Natural killer cell (primary cell): ENCODE data around the gene VAMP8. TPM values are rescaled to one million over a fixed set of nuclear protein-coding genes. Genes with fewer than 3 reads are reported as not detected.

Source experiments
- ATAC-seq, 3 donors: fragments of 150-1000 bp in 2 of 3; fragments of 200-7000 bp in 1 of 3; cut with Tn5 transposase; 1 replicate in 1 of 3; 2 replicates in 2 of 3; pipeline ENCODE4 v1.10.0; 2021; ENCODE audit warnings: mild to moderate bottlenecking in 2 of 3, moderate library complexity in 2 of 3
- DNase-seq, 2 donors: peaks; one replicate each; pipeline versions ENCODE4 v3.0.0 to v3.0.0-alpha.2; 2013 to 2021; ENCODE audit warnings: mixed read lengths in 1 of 2
- H3K27ac ChIP-seq: one replicate; pipeline ENCODE4 v1.5.1; 2013; ENCODE audit warnings: mild to moderate bottlenecking, low read length
- H3K27me3 ChIP-seq: one replicate; pipeline ENCODE4 v1.6.1; 2013; ENCODE audit warnings: low read length; ENCODE audit not compliant: control insufficient read depth, insufficient read depth
- H3K36me3 ChIP-seq: one replicate; pipeline ENCODE4 v1.6.1; 2013; ENCODE audit warnings: low read length; ENCODE audit not compliant: control insufficient read depth, insufficient read depth
- H3K4me1 ChIP-seq: one replicate; pipeline ENCODE4 v1.6.1; 2013; ENCODE audit warnings: low read length; ENCODE audit not compliant: control insufficient read depth, insufficient read depth
- H3K4me3 ChIP-seq: one replicate; pipeline ENCODE4 v1.5.1; 2013; ENCODE audit warnings: low read length
- H3K9me3 ChIP-seq: one replicate; pipeline ENCODE4 v1.6.1; 2013; ENCODE audit warnings: low read length; ENCODE audit not compliant: control insufficient read depth, insufficient read depth
- H3K27ac Mint-ChIP-seq, 2 donors: one replicate each; pipeline ENCODE4 v1.8.0; 2022; ENCODE audit warnings: mild to moderate bottlenecking in 2 of 2, mixed read lengths in 2 of 2, moderate library complexity in 1 of 2
- H3K27me3 Mint-ChIP-seq, 2 donors: one replicate each; pipeline ENCODE4 v1.8.0; 2022; ENCODE audit warnings: low read depth in 2 of 2, mixed read lengths in 2 of 2
- H3K36me3 Mint-ChIP-seq: one replicate; pipeline ENCODE4 v1.8.0; 2022; ENCODE audit warnings: mixed read lengths
- H3K4me1 Mint-ChIP-seq, 2 donors: one replicate each; pipeline ENCODE4 v1.8.0; 2022; ENCODE audit warnings: mixed read lengths in 2 of 2
- H3K4me3 Mint-ChIP-seq: one replicate; pipeline ENCODE4 v1.8.0; 2022; ENCODE audit warnings: mild to moderate bottlenecking, moderate library complexity, mixed read lengths
- H3K9me3 Mint-ChIP-seq, 2 donors: one replicate each; pipeline ENCODE4 v1.8.0; 2022; ENCODE audit warnings: mixed read lengths in 2 of 2
- WGBS: methylation state at CpG from one replicate; pipeline ENCODE4 v1.1.7; 2013; ENCODE audit warnings: missing lambda C conversion rate; ENCODE audit not compliant: insufficient coverage; 5-methylcytosine and 5-hydroxymethylcytosine counted together
- intact Hi-C: fragments of 100-400 bp; cut with micrococcal nuclease; formaldehyde crosslinking; loops from one replicate; pipeline ENCODE4 v1.14.2; 2022
- total RNA-seq, 4 donors: library from RNA; stranded (reverse); fragments of 120-200 nt in 1 of 4; gene quantifications; one replicate each; pipeline versions ENCODE4 v1.2.3 to v1.2.4, GENCODE V29; 2013 to 2022
- TF ChIP-seq, protein P1 (sequence below): fragments of 200-600 bp; IDR thresholded peaks from one replicate; pipeline ENCODE4 v1.8.0; 2022; ENCODE audit warnings: antibody characterized with exemption

VAMP8 gene
- total RNA-seq, 3 donors from 2014 or later (not counting 1 experiment from before 2014, with no cell fraction given): 105 to 116 (median 111) TPM

DNA sequence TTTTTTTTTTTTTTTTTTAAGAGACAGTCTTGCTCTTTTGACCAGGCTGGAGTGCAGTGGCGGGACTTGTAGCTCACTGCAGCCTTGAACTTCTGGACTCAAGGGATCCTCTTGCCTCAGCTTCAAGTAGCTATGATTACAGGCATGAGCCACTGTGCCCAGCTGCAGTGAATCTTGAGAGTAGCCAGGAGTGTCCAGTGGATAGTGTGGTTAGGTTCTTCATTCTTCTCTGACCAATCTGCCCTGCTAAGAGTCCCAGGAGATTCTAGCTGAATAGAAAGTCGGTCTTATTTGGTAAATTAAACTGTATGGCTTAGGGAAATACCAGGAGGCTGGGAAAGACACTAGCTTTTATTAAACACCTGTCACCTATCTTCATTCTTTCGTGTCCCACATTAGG is 53.9 kb downstream of the VAMP8 start:
- H3K36me3 Mint-ChIP-seq: peaks cover 11% of the 10 kb centered on the region
- no peaks in the 10 kb centered on the region for H3K27me3 ChIP-seq
- no peak overlapping the region for H3K4me3 ChIP-seq
- no peak overlapping the region for H3K4me3 Mint-ChIP-seq
- intact Hi-C loops: no loop called here
- H3K4me1 Mint-ChIP-seq: peaks cover 4 to 5% of the 10 kb centered on the region in 2 donors
- H3K27ac ChIP-seq: no peak overlapping the region
- peaks cover 74% of the 10 kb centered on the region for H3K36me3 ChIP-seq
- no peaks in the 10 kb centered on the region for H3K9me3 Mint-ChIP-seq
- WGBS: 94% methylated on average over 2 of the region's 3 CpGs
- H3K4me1 ChIP-seq: no peaks in the 10 kb centered on the region
- no peaks in the 10 kb centered on the region for H3K9me3 ChIP-seq
- DNase-seq (no peak), ATAC-seq (no peak)
- no peaks in the 10 kb centered on the region for H3K27me3 Mint-ChIP-seq
- no peak overlapping the region for H3K27ac Mint-ChIP-seq
- TF ChIP-seq, protein P1, sequence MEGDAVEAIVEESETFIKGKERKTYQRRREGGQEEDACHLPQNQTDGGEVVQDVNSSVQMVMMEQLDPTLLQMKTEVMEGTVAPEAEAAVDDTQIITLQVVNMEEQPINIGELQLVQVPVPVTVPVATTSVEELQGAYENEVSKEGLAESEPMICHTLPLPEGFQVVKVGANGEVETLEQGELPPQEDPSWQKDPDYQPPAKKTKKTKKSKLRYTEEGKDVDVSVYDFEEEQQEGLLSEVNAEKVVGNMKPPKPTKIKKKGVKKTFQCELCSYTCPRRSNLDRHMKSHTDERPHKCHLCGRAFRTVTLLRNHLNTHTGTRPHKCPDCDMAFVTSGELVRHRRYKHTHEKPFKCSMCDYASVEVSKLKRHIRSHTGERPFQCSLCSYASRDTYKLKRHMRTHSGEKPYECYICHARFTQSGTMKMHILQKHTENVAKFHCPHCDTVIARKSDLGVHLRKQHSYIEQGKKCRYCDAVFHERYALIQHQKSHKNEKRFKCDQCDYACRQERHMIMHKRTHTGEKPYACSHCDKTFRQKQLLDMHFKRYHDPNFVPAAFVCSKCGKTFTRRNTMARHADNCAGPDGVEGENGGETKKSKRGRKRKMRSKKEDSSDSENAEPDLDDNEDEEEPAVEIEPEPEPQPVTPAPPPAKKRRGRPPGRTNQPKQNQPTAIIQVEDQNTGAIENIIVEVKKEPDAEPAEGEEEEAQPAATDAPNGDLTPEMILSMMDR: no peak

Other genes starting within 250 kb of the VAMP8 start
- 100 to 1,000 TPM; 190 to 207 (median 194) TPM for gene TGOLN2, start 249.6 kb upstream of the VAMP8 start, total RNA-seq
- gene RETSAT, start 223.1 kb upstream of the VAMP8 start, total RNA-seq: 10 to 100 TPM; 22.7 to 36.5 (median 33.9) TPM
- 10 to 100 TPM; 22.4 to 33.9 (median 24.8) TPM for gene ELMOD3, start 222.8 kb upstream of the VAMP8 start, total RNA-seq
- gene CAPG, start 167.2 kb upstream of the VAMP8 start, total RNA-seq: 10 to 100 TPM; 10.6 to 50.3 (median 19.3) TPM
- under 1 TPM in 2 of 3 donors, not detected in 1; 0.21 to 0.57 TPM for gene SH2D6, start 158.9 kb upstream of the VAMP8 start, total RNA-seq
- gene MAT2A, start 38.4 kb upstream of the VAMP8 start, total RNA-seq: 100 to 1,000 TPM; 116 to 141 (median 135) TPM
- gene GGCX, start 16.1 kb upstream of the VAMP8 start, total RNA-seq: 10 to 100 TPM; 21.3 to 21.7 (median 21.4) TPM
- gene VAMP5, start 6.8 kb downstream of the VAMP8 start, total RNA-seq: 10 to 100 TPM; 35.0 to 50.7 (median 36.7) TPM
- 10 to 100 TPM; 65.0 to 75.0 (median 66.7) TPM for gene RNF181, start 18.2 kb downstream of the VAMP8 start, total RNA-seq
- 10 to 100 TPM; 10.4 to 13.3 (median 10.9) TPM for gene TMEM150A, start 25.1 kb downstream of the VAMP8 start, total RNA-seq
- gene C2orf68, start 34.5 kb downstream of the VAMP8 start, total RNA-seq: 10 to 100 TPM; 36.4 to 60.8 (median 48.4) TPM
- gene USP39, start 38.6 kb downstream of the VAMP8 start, total RNA-seq: 10 to 100 TPM; 49.6 to 68.5 (median 63.2) TPM
- gene SFTPB, start 90.6 kb downstream of the VAMP8 start, total RNA-seq: not detected
- gene GNLY, start 116.8 kb downstream of the VAMP8 start, total RNA-seq: 1,000 to 10,000 TPM; 4,938 to 8,199 (median 6,542) TPM
- under 1 TPM in 1 of 3 donors, not detected in 2; 0.23 TPM for gene ATOH8, start 176.4 kb downstream of the VAMP8 start, total RNA-seq